Mesenchymal stem cell (in vitro differentiated cells and primary cell): ENCODE results near the gene VTI1A.
"Not testable (repeated sequence)": the region's sequence is repeated elsewhere in the genome, so short reads cannot be mapped to it uniquely, and the experiment has no call there.

Source experiments
- DNase-seq: peaks from one replicate; pipeline ENCODE4 v3.0.0-alpha.2; 2013
- H2AFZ ChIP-seq: one replicate; pipeline ENCODE4 v1.6.1; 2013; ENCODE audit warnings: low read depth, mild to moderate bottlenecking, control low read depth, inconsistent platforms, low read length, moderate library complexity
- H2AK5ac ChIP-seq: 2 replicates; pipeline ENCODE4 v1.6.1; 2013; ENCODE audit warnings: low read length, moderate library complexity, mild to moderate bottlenecking, inconsistent platforms; ENCODE audit not compliant: severe bottlenecking
- H2BK120ac ChIP-seq: one replicate; pipeline ENCODE4 v1.6.1; 2013; ENCODE audit warnings: low read depth, mild to moderate bottlenecking, inconsistent platforms, low read length, moderate library complexity
- H2BK12ac ChIP-seq, 2 experiments: one replicate each; pipeline ENCODE4 v1.6.1; 2013; ENCODE audit warnings: inconsistent platforms in 2 of 2, low read length in 2 of 2, mild to moderate bottlenecking in 2 of 2, moderate library complexity in 2 of 2, control low read depth in 1 of 2
- H2BK15ac ChIP-seq: one replicate; pipeline ENCODE4 v1.6.1; 2013; ENCODE audit warnings: mild to moderate bottlenecking, low read depth, inconsistent platforms; ENCODE audit not compliant: poor library complexity, severe bottlenecking
- H2BK5ac ChIP-seq: 2 replicates; pipeline ENCODE4 v1.6.1; 2013; ENCODE audit warnings: low read depth, mild to moderate bottlenecking, low read length, control low read depth, inconsistent platforms; ENCODE audit not compliant: poor library complexity, severe bottlenecking
- H3K14ac ChIP-seq, 2 experiments: one replicate each; pipeline ENCODE4 v1.6.1; 2013; ENCODE audit warnings: inconsistent platforms in 2 of 2, low read length in 2 of 2, control low read depth in 1 of 2, mild to moderate bottlenecking in 1 of 2, moderate library complexity in 1 of 2
- H3K18ac ChIP-seq, 2 experiments: one replicate each; pipeline ENCODE4 v1.6.1; 2013; ENCODE audit warnings: inconsistent platforms in 2 of 2, low read length in 2 of 2, control low read depth in 1 of 2, low read depth in 1 of 2, mild to moderate bottlenecking in 1 of 2
- H3K23ac ChIP-seq, 2 experiments: one replicate each; pipeline ENCODE4 v1.6.1; 2013; ENCODE audit warnings: inconsistent platforms in 2 of 2, low read length in 2 of 2, mild to moderate bottlenecking in 2 of 2, moderate library complexity in 2 of 2, control low read depth in 1 of 2
- H3K27ac ChIP-seq: 2 replicates; pipeline ENCODE4 v1.5.1; 2013; ENCODE audit warnings: mild to moderate bottlenecking, moderate library complexity, low read length, control low read depth, inconsistent platforms; ENCODE audit not compliant: poor library complexity, severe bottlenecking
- H3K27me3 ChIP-seq, 2 experiments: 2 replicates each; pipeline versions ENCODE4 v1.6.1 to v1.7.0; 2013; ENCODE audit warnings: low read length in 2 of 2, mild to moderate bottlenecking in 2 of 2, moderate library complexity in 2 of 2, control low read depth in 1 of 2, inconsistent platforms in 1 of 2; ENCODE audit not compliant: control insufficient read depth in 1 of 2, insufficient read depth in 1 of 2
- H3K36me3 ChIP-seq, 2 experiments: 2 replicates each; pipeline versions ENCODE4 v1.6.1 to v1.7.0; 2013; ENCODE audit warnings: low read length in 2 of 2, control low read depth in 1 of 2, inconsistent platforms in 1 of 2, low read depth in 1 of 2, mild to moderate bottlenecking in 1 of 2; ENCODE audit not compliant: insufficient read depth in 2 of 2, control insufficient read depth in 1 of 2
- H3K4ac ChIP-seq, 2 experiments: one replicate each; pipeline ENCODE4 v1.6.1; 2013; ENCODE audit warnings: inconsistent platforms in 2 of 2, low read length in 2 of 2, mild to moderate bottlenecking in 2 of 2, moderate library complexity in 2 of 2, control low read depth in 1 of 2, low read depth in 1 of 2
- H3K4me1 ChIP-seq: 2 replicates; pipeline ENCODE4 v1.6.1; 2013; ENCODE audit warnings: low read depth, low read length, control low read depth; ENCODE audit not compliant: control insufficient read depth, insufficient read depth
- H3K4me2 ChIP-seq: 2 replicates; pipeline ENCODE4 v1.6.1; 2013; ENCODE audit warnings: low read length, mild to moderate bottlenecking, inconsistent platforms; ENCODE audit not compliant: poor library complexity, severe bottlenecking
- H3K4me3 ChIP-seq, 2 experiments: 2 replicates each; pipeline versions ENCODE4 v1.5.1 to v1.7.0; 2013; ENCODE audit warnings: low read length in 2 of 2, mild to moderate bottlenecking in 2 of 2, control low read depth in 1 of 2, low read depth in 1 of 2; ENCODE audit not compliant: insufficient read depth in 1 of 2
- H3K79me1 ChIP-seq: replicated peaks from 2 replicates; pipeline ENCODE4 v1.6.1; 2013; ENCODE audit warnings: mild to moderate bottlenecking, control low read depth, low read length, inconsistent platforms; ENCODE audit not compliant: poor library complexity, severe bottlenecking
- H3K9ac ChIP-seq: 2 replicates; pipeline ENCODE4 v1.7.0; 2013; ENCODE audit warnings: mild to moderate bottlenecking, low read length, moderate library complexity
- H3K9me3 ChIP-seq: 2 replicates; pipeline ENCODE4 v1.7.0; 2013; ENCODE audit warnings: mild to moderate bottlenecking, low read length; ENCODE audit not compliant: control insufficient read depth
- H4K8ac ChIP-seq: one replicate; pipeline ENCODE4 v1.6.1; 2013; ENCODE audit warnings: inconsistent platforms, mild to moderate bottlenecking, low read length, moderate library complexity
- H4K91ac ChIP-seq: one replicate; pipeline ENCODE4 v1.6.1; 2013; ENCODE audit warnings: mild to moderate bottlenecking, low read length, inconsistent platforms
- WGBS: methylation state at CpG from one replicate; pipeline ENCODE4 v1.1.7; 2013; ENCODE audit warnings: mixed read lengths; 5-methylcytosine and 5-hydroxymethylcytosine counted together

Gene VTI1A

GRCh38 chr10:112406806-112407205 is 40.2 kb upstream of the VTI1A start:
- not testable (repeated sequence) for H3K27me3 ChIP-seq

GRCh38 chr10:112407696-112408095 is 39.3 kb upstream of the VTI1A start:
- no peak overlapping the region for H3K4me2 ChIP-seq
- H2AFZ ChIP-seq: no peak overlapping the region
- no peak overlapping the region for H2BK15ac ChIP-seq
- H2BK120ac ChIP-seq: no peak overlapping the region
- H3K9me3 ChIP-seq: no peaks in the 10 kb centered on the region
- no peak overlapping the region for H3K23ac ChIP-seq
- H2BK5ac ChIP-seq: no peak overlapping the region
- 100% methylated on average over 1 of the region's 1 CpG for WGBS
- H2BK12ac ChIP-seq: no peak overlapping the region
- H3K4me1 ChIP-seq: no peaks in the 10 kb centered on the region
- no peak overlapping the region for H3K27ac ChIP-seq
- H3K4me3 ChIP-seq: no peak overlapping the region
- no peak for DNase-seq
- no peak overlapping the region for H3K18ac ChIP-seq
- H4K91ac ChIP-seq: no peak overlapping the region
- no peak overlapping the region for H3K4ac ChIP-seq
- peaks cover 0 to 5% of the 10 kb centered on the region in 2 experiments for H3K27me3 ChIP-seq
- H3K36me3 ChIP-seq: no peaks in the 10 kb centered on the region
- no peaks in the 10 kb centered on the region for H3K79me1 ChIP-seq
- H3K9ac ChIP-seq: no peak overlapping the region
- no peak overlapping the region for H3K14ac ChIP-seq
- no peak overlapping the region for H2AK5ac ChIP-seq
- no peak overlapping the region for H4K8ac ChIP-seq

More at GRCh38 chr10:112406806-112407205, 40.2 kb upstream of the VTI1A start:
- H3K9me3 ChIP-seq, H4K8ac ChIP-seq, H2AFZ ChIP-seq, H3K14ac ChIP-seq, H3K4me2 ChIP-seq, H2AK5ac ChIP-seq, H2BK120ac ChIP-seq, H4K91ac ChIP-seq, H2BK15ac ChIP-seq, H3K18ac ChIP-seq, DNase-seq, H3K9ac ChIP-seq, H3K36me3 ChIP-seq, H3K4me3 ChIP-seq, H3K79me1 ChIP-seq, H3K4me1 ChIP-seq, H2BK5ac ChIP-seq, H2BK12ac ChIP-seq, H3K27ac ChIP-seq, H3K23ac ChIP-seq, H3K4ac ChIP-seq: not testable (repeated sequence)
- 88% methylated on average over 2 of the region's 2 CpGs for WGBS

GRCh38 chr10:112409299-112409698 is 37.7 kb upstream of the VTI1A start:
- no peak overlapping the region for H3K4me2 ChIP-seq
- no peaks in the 10 kb centered on the region for H3K36me3 ChIP-seq
- H2BK12ac ChIP-seq: no peak overlapping the region
- H3K9me3 ChIP-seq: no peaks in the 10 kb centered on the region
- no peak for DNase-seq
- H3K14ac ChIP-seq: no peak overlapping the region
- H3K4ac ChIP-seq: no peak overlapping the region
- no peaks in the 10 kb centered on the region for H3K4me1 ChIP-seq
- no peak overlapping the region for H3K4me3 ChIP-seq
- WGBS: 74% methylated on average over 2 of the region's 2 CpGs
- no peak overlapping the region for H2AK5ac ChIP-seq
- H3K27ac ChIP-seq: no peak overlapping the region
- no peak overlapping the region for H2AFZ ChIP-seq
- H2BK120ac ChIP-seq: no peak overlapping the region
- H2BK5ac ChIP-seq: no peak overlapping the region
- H4K91ac ChIP-seq: no peak overlapping the region
- H4K8ac ChIP-seq: no peak overlapping the region
- H3K79me1 ChIP-seq: no peaks in the 10 kb centered on the region
- peaks cover 0 to 5% of the 10 kb centered on the region in 2 experiments for H3K27me3 ChIP-seq
- no peak overlapping the region for H2BK15ac ChIP-seq
- no peak overlapping the region for H3K18ac ChIP-seq
- no peak overlapping the region for H3K9ac ChIP-seq
- no peak overlapping the region for H3K23ac ChIP-seq

GRCh38 chr10:112409755-112410154 is 37.3 kb upstream of the VTI1A start:
- H3K4me3 ChIP-seq: no peak overlapping the region

More at GRCh38 chr10:112409755-112410154, 37.3 kb upstream of the VTI1A start:
- Histone ChIP-seq H4K8ac (no peak overlapping the region), H4K91ac (no peak overlapping the region), H3K18ac (no peak overlapping the region), H3K4me2 (no peak overlapping the region), H2BK5ac (no peak overlapping the region), H3K23ac (no peak overlapping the region), H3K4ac (no peak overlapping the region), H3K27me3 (peaks cover 0 to 5% of the 10 kb centered on the region in 2 experiments), H3K14ac (no peak overlapping the region), H2BK15ac (no peak overlapping the region), H3K9ac (no peak overlapping the region), H3K36me3 (no peaks in the 10 kb centered on the region), H2BK120ac (no peak overlapping the region), H3K79me1 (no peaks in the 10 kb centered on the region), H3K27ac (no peak overlapping the region), H2AFZ (no peak overlapping the region), H3K4me1 (no peaks in the 10 kb centered on the region), H3K9me3 (no peaks in the 10 kb centered on the region), H2BK12ac (no peak overlapping the region), H2AK5ac (no peak overlapping the region)
- WGBS: 59% methylated on average over 1 of the region's 4 CpGs
- no peak for DNase-seq
